Bronchial epithelial cell (primary cell): ENCODE data around the gene SLC36A3. TPM values are rescaled to one million over a fixed set of nuclear protein-coding genes. Genes with fewer than 3 reads are reported as not detected.

Experiments used
- DNase-seq: peaks from one replicate; pipeline ENCODE4 v3.0.0-alpha.2; 2010; ENCODE audit warnings: low read depth
- FAIRE-seq: peaks from 2 replicates; lab custom pipeline; 2011; peaks lifted over from hg19 to GRCh38; lab: Jason Lieb, UNC
- H3K27me3 ChIP-seq: 2 replicates; pipeline ENCODE4 v1.5.1; 2011; ENCODE audit warnings: low read length; ENCODE audit not compliant: control insufficient read depth, insufficient read depth
- H3K36me3 ChIP-seq: 2 replicates; pipeline ENCODE4 v1.5.1; 2011; ENCODE audit warnings: low read length; ENCODE audit not compliant: control insufficient read depth, insufficient read depth
- H3K4me3 ChIP-seq: 2 replicates; pipeline ENCODE4 v1.5.1; 2011; ENCODE audit warnings: mild to moderate bottlenecking, low read depth, low read length, control low read depth
- total RNA-seq: library from RNA; depleted of rRNA; stranded (reverse); fragments of >200 nt; gene quantifications from 2 replicates; pipeline ENCODE4 v1.2.1, GENCODE V29; 2014
- TF ChIP-seq, protein P1 (sequence below): IDR thresholded peaks from 2 replicates; pipeline ENCODE4 v1.5.1; 2011; ENCODE audit warnings: mild to moderate bottlenecking, moderate library complexity, low read length, control low read depth, inconsistent platforms; ENCODE audit not compliant: insufficient read depth, severe bottlenecking

SLC36A3 gene
- total RNA-seq, 1 donor from 2014 or later = not detected

DNA sequence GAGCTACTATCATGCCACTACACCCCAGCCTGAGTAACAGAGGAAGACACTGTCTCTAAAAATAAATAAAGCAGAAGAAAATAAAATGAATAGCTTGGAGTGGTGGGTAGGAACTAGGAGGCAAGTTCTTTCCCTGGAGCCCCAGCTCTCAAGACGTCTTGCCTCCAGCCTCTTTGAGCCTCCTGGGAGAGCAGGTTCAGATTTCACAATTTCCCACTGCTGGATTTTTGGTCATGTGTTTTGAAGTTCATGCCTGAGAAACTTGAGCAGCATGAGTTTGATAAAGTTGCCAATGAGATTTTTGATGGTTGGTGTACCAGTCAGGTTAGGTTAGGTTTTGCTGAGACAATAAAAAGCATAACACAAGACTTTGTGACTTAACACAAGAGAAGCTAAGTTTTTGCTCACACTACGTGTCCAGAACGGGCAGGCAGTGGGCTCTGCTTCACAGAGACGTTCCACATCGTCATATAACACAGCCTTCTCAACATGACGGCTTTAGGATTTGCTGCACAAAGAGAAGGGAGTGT is 75.6 kb downstream of the SLC36A3 start:
- TF ChIP-seq, protein P1, sequence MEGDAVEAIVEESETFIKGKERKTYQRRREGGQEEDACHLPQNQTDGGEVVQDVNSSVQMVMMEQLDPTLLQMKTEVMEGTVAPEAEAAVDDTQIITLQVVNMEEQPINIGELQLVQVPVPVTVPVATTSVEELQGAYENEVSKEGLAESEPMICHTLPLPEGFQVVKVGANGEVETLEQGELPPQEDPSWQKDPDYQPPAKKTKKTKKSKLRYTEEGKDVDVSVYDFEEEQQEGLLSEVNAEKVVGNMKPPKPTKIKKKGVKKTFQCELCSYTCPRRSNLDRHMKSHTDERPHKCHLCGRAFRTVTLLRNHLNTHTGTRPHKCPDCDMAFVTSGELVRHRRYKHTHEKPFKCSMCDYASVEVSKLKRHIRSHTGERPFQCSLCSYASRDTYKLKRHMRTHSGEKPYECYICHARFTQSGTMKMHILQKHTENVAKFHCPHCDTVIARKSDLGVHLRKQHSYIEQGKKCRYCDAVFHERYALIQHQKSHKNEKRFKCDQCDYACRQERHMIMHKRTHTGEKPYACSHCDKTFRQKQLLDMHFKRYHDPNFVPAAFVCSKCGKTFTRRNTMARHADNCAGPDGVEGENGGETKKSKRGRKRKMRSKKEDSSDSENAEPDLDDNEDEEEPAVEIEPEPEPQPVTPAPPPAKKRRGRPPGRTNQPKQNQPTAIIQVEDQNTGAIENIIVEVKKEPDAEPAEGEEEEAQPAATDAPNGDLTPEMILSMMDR = no peak
- H3K4me3 ChIP-seq = no peak overlapping the region
- no peaks in the 10 kb centered on the region for H3K27me3 ChIP-seq
- H3K36me3 ChIP-seq = no peaks in the 10 kb centered on the region
- FAIRE-seq (no peak), DNase-seq (no peak)

Other genes starting within 250 kb of the SLC36A3 start
- 65.6 and 75.3 TPM in 2 replicates for gene TNIP1, start 222.7 kb downstream of the SLC36A3 start, total RNA-seq
- gene ANXA6, start 146.0 kb downstream of the SLC36A3 start, total RNA-seq = 1.3 and 11.3 TPM in 2 replicates
- gene CCDC69, start 79.7 kb downstream of the SLC36A3 start, total RNA-seq = 0.79 and 1.7 TPM in 2 replicates
- gene GM2A, start 50.6 kb downstream of the SLC36A3 start, total RNA-seq = 85.4 and 121 TPM in 2 replicates
- not detected in 2 replicates for gene SLC36A2, start 43.8 kb upstream of the SLC36A3 start, total RNA-seq
- 4.5 and 4.9 TPM in 2 replicates for gene SLC36A1, start 143.8 kb upstream of the SLC36A3 start, total RNA-seq